ENCODE results near the gene CRHR1.

Gene CRHR1

GRCh38 chr17:45824475-45824874 lies 40.4 kb downstream of the CRHR1 start:
- no peak for DNase-seq (ENCODE audit: low read depth)

- DNase-seq (ENCODE audit: low read depth), result no peak
Observed at GRCh38 chr17:45824901-45825492, 40.9 kb downstream of the CRHR1 start.

GRCh38 chr17:45825792-45826191 lies 41.7 kb downstream of the CRHR1 start:
- no peak for DNase-seq (ENCODE audit: low read depth)

GRCh38 chr17:45826919-45827588 lies 42.9 kb downstream of the CRHR1 start:
- DNase-seq (ENCODE audit: low read depth), result no peak

- no peak for DNase-seq (ENCODE audit: low read depth)
Observed at GRCh38 chr17:45828171-45828570, 44.1 kb downstream of the CRHR1 start.

GRCh38 chr17:45828582-45829133 lies 44.5 kb downstream of the CRHR1 start:
- no peak for DNase-seq (ENCODE audit: low read depth)

- no peak for DNase-seq (ENCODE audit: low read depth)
Observed at GRCh38 chr17:45833920-45834319, 49.8 kb downstream of the CRHR1 start.

GRCh38 chr17:45834471-45835396 lies 50.6 kb downstream of the CRHR1 start:
- no peak for DNase-seq (ENCODE audit: low read depth)

GRCh38 chr17:45835481-45835880 lies 51.4 kb downstream of the CRHR1 start:
- no peak for DNase-seq (ENCODE audit: low read depth)

- no peak for DNase-seq (ENCODE audit: low read depth)
Observed at GRCh38 chr17:45836047-45837044, 52.2 kb downstream of the CRHR1 start.

GRCh38 chr17:45837187-45837586 lies 53.1 kb downstream of the CRHR1 start:
- no peak for DNase-seq (ENCODE audit: low read depth)

- no peak for DNase-seq (ENCODE audit: low read depth)
Observed at GRCh38 chr17:45837603-45838002, 53.5 kb downstream of the CRHR1 start.

- no peak for DNase-seq (ENCODE audit: low read depth)
Observed at GRCh38 chr17:45838751-45839295, 54.7 kb downstream of the CRHR1 start.

- no peak for DNase-seq (ENCODE audit: low read depth)
Observed at GRCh38 chr17:45839442-45839841, 55.3 kb downstream of the CRHR1 start.

- DNase-seq (ENCODE audit: low read depth), result no peak
Observed at GRCh38 chr17:45841186-45841585, 57.1 kb downstream of the CRHR1 start.

GRCh38 chr17:45841883-45842525 lies 57.9 kb downstream of the CRHR1 start:
- no peak for DNase-seq (ENCODE audit: low read depth)

GRCh38 chr17:45843722-45844121 lies 59.6 kb downstream of the CRHR1 start:
- no peak for DNase-seq (ENCODE audit: low read depth)

GRCh38 chr17:45844695-45845375 lies 60.7 kb downstream of the CRHR1 start, which contains the start of gene SPPL2C:
TSS of gene SPPL2C (plus strand) at chr17:45844881. CDS start at chr17:45844907, 26 bp downstream.
- DNase-seq (ENCODE audit: low read depth), result no peak

- DNase-seq (ENCODE audit: low read depth), result no peak
Observed at GRCh38 chr17:45845376-45846185, 61.5 kb downstream of the CRHR1 start.

Data from activated gamma-delta T cell treated with anti-CD3 and anti-CD28 coated beads, Interleukin-2, amount 50 U/mL, for 16 hours (primary cell).